Ureter (tissue), 1 donor: ENCODE measurements around the gene PRPS1L1. TPM values are rescaled to one million over a fixed set of nuclear protein-coding genes. Genes with fewer than 3 reads are reported as not detected.

Source experiments
- DNase-seq: peaks from one replicate; pipeline ENCODE4 v3.0.0-alpha.2; 2020; ENCODE audit warnings: low spot score
- total RNA-seq: library from RNA; stranded (reverse); gene quantifications from one replicate; pipeline ENCODE4 v1.2.4, GENCODE V29; 2023
- donor health status: DM: yes; HTN: yes; CAD: no.

PRPS1L1 gene
- total RNA-seq, 1 donor from 2014 or later = not detected

DNA sequence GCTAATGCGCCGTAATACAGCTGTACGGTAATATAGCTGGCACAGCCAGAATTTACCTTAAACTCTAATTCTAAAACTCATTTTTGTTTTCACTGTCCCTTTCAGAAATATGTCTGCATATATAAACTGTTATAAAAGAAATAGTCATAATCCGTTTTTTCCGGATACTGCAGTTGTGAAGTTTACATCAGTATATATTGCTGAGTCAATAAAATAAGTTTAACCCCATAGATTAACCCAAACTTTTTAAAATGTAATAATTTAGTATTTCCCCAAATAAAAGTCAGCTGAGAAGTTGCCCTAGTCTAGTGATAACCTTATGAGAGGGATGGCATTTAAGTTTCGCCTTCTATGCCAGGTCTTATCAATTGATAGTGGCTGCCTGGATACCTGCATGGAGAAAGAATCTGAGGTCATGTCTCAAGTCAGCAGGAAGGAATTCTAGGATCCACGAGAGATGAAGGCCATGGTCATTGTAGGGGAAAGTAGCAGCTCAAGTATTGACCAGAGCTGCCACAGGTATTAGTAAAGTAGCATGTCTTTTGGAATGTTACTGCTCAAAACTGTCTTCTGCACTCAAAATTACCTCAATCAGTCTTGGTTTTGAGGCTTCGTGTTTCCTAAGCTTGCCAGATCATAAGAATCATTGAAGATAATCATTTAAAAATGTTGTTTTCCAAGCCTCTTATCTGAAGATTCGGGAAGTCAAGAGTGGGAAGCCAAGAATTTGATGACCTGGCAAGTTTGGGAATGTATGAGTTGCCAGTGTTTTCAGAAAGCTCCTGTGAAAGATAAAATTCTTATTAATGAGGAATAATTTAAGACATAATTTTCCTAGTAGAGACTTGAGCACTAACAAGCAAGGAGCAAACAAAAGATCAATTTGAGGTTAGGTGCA, 10.8 kb downstream of the PRPS1L1 start:
- no peak for DNase-seq

DNA sequence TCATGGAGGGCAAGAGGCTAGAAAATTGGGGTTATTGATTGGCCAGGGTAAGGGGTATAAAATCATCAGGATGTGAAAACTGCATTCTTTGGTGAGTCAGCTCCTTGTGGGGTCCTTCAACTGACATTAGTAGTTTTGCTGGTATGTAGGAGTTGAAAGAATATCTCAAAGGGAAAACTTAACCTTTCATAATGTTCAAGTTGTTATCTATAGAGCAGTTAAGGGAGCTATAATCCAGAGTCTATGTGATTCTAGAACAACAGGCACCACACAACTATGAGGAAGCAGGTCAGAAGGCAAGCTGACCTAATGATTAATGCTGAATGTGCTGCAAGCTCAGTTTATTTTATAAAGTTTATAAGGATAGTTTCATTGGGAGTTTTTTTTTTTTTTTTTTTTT, 13.7 kb downstream of the PRPS1L1 start:
- DNase-seq = no peak

DNA sequence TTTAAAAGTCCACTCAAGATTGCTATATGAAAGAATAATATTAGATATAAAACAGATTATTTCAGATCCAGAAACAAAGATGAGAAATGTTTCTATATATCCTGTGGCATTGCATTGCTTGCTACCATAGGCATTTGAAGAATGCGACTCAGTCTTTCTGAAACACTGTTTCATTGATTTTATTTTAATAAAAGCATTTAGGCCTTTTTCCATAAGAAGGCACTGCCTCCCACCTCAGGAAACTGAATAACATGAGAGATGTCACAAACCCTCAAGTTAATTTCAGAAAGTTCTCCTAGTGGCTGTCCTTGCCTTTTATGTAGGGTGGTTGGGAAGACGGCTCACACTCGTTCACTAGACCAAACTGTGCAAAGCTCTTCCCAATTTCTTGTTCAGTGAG, 23.3 kb downstream of the PRPS1L1 start:
- DNase-seq = no peak

DNA sequence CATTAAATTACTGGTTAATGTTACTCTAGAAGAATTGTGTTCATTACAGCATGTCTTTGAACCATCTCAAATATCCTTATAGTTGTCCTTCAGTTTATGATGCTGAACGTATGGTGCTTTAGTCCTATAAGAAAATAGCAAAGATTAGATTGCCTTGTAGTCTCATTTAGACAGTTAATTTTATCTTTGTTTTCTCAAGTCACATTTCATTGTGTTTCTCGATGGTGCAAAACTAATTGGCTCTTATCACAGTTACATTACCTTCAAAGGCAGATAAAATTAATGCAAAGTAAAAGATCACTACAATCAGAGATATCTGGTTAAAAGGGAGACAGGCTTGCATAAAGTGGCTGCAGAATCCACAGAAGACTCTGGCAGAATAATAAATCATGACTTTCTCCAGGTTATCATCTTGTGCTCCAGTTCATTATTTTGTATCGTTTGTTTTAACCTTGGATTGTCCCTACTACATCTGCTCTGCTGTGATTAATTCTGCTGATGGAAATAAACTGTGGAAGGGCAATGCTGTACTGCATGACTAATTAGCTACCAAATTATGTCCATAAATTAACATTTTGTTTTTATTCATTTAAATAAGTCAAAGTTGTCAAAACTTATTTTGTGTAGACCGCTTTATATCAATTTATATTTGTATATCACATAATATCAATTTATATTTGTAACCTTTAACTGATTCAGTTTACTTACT, 24.2 kb downstream of the PRPS1L1 start:
- no peak for DNase-seq

DNA sequence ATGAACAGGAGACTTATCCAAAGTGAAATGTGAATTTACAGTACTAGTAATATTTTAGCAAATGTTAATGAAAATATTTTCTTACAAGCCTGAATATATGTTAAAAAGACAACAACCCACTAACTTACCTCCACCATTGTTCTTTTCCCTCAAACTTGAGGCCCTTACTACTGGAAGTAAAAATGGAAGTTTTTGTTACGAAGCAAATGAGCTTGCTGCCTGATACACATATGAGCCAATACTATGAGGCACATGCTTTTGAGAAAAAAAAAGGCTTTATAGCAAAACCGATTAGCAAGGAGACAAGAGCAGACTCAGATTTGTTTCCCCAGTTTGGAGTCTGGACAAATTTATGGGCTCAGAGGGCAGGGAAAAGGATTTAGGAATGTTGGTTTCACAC, 29.0 kb downstream of the PRPS1L1 start:
- DNase-seq = no peak

DNA sequence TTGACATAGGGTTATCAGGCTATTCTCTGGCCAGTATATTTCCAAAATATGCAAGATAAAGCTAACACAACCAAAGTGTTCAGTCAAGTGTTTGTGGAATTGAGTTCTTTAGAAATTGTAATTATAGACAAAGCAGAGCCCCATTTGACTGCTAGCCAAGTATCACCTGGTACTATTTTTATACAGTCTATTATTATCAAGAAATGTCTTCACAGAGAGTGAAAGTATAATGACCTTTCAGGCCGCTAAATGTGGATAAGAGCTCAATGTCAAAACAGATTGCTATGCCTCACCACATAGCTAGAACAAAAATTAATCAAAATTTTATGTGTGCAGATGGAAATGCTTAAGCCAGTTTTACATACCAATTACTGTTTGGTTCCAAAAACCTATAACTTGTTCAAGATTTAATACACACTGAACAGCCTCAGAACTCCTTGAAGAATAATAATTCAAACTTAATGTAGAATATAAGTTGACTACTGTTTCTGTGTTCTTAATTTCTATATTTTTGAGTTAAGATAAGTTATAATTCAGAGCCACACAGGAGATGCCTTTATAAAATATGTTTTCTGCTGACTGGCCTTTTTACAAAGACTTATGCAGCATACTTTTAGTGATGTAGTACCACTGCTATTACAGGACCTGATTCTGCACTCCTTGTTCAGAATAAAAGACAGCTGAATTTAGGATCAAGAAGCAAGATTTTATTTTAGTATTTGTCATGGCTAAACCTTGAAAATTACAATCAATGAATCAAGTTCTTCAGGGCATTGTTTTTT, 31.0 kb downstream of the PRPS1L1 start:
- no peak for DNase-seq

DNA sequence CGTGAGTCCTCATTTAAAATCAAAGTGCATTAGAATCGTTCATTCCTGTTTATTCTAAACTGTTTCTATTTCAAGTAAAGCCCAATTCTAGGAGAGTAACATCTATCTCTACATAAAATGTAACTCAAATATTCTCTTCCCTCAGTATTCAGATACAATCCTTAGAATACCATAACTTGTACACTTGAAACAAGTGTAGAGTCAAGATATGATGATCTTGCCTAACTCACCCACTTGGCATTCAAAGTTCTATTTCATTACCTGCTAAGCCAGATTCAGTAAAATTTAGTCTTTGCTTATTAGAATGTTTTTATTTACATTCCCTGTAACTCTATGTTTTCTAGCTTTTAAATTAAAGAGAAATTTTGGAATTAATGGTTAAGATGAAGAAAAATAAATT, 31.6 kb downstream of the PRPS1L1 start:
- DNase-seq = no peak

DNA sequence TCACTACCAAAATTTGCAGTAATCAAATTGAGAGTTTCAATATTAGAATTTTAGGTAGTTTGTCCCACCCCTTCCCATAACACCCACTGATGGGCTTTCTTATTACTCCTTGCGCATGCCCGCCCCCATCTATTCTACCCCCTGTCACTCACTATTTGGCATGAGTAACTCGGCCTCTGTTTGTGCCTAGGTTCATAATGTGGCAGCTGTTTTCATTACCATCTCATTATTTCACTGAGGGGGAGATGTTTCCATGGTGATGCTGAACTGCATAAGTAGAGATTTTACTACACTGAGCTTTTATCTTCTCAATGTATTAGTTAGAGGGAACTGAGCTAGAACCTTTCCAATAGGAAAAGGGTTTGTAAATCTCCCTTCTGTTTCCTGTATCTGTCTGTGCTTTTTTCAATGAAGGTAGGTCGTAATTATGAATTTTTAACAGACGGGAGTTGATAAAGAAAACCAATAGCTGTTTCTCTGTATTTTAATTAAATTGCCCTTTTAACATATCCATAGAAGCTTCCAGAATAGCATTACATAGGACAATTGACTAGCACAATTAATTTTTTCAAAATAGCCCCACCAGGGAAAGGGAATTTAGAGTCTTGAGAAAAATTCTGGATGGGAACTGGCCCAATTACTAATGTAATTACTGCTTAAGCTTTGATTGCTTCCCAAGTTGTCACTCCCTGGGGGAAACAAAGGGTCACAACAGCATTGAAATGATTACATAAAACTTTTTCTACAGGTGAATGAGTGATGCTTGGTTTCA, 33.4 kb downstream of the PRPS1L1 start:
- no peak for DNase-seq

DNA sequence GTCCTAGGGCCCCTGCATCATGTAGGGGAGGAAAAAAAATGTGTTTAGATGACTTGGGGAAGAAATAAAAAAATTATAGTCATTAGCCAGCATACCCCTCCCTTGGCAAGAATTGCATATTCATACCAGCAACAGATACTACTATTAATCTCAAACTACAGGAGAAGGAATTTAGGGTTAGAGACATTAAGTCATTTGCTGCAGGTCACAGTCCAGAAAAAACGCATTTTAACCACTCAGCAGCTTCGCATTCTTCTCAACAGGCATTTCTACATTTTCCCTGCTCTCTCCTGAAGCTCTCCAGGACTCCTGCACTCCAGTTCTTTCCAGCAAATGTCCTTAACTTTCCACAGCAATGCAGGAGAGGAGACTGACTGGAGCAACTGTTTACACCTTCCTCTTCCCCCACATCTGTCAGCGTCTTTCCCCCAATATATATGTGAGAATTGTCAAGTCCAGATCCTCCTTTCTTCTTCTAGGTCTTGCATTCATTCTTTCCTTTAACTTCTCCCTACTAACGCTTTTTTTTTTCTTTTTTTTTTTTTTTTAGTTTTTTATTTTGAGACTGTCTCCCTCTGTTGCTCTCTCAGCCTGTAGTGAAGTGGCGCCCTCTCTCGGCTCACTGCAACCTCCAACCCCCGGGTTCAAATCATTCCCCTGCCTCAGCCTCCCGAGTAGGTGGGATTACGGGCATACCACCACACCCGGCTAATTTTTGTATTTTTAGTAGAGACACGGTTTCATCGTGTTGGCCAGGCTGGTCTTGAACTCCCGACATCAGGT, 35.6 kb downstream of the PRPS1L1 start:
- DNase-seq = no peak

DNA sequence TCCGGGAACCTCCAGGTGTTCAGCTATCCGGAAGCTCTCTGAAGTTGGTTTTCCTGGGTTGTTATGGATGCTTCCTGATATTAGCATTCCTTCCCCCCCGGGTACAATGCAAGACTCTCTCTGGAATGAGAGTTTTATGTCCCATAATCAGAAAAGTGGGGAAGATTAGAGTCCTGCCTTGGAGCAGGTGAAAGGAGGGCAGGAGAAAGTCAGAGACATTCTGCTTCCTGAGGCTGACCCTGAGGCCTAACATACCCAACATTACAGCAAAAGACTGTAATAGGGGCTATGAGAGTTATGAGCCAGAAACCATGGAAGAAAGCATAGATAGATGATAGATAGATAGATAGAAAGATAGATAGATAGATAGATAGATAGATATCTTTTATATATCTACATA, 36.9 kb downstream of the PRPS1L1 start:
- DNase-seq = no peak

DNA sequence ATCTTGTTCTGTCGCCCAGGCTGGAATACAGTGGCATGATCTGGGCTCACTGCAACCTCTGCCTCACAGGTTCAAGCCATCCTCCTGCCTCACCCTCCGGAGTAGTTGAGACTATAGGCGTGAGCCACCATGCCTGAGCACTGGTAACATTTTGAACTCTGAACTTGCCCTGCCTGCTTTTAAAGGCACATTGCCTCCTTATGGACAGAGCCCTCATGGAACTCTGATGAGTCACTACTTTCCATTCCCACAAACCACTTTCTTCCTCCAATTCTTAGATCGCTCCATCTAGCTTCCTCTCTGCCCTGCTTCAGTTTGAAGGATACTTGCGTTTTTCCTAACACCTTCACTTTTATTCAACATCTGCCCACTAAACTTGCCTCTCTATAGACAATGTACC, 38.1 kb downstream of the PRPS1L1 start:
- DNase-seq = no peak

DNA sequence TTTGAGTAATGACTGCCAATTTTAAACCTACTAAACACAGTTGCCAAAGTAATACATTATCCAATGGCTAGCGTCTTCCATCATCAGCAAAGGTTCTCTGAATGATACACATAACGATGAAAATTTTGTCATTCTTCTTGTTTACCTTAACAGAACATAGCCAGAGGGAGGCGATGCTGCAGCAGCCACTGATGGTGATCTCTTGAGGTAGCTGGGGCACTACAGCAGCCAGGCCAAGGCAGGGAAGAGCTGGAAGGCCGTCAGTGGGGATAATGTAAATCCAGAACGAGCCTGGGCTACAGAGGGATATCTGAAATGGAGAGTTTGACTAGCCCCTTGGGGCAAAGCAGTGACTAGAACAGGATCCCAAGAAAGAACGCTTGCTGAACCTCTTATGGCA, 38.8 kb downstream of the PRPS1L1 start:
- DNase-seq = no peak

DNA sequence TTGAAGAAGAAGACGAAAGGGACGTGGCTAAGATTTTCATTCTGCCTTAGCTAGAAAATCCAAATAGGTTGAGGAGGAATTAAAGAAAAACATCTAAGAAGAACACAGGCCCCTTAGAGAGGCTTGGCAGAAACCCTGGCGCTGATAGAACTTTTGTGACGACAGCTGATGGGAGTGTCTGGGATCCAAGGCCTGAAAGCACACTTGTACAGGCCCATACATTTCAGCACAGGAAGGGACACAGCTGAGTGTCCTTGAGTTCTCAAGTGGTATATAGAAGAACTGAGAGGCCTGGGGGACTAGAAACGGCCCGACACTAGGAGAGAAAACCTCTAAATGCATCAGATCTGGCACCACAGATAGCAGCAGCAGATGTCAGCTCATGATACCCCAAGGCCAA, 39.5 kb downstream of the PRPS1L1 start:
- DNase-seq = no peak

DNA sequence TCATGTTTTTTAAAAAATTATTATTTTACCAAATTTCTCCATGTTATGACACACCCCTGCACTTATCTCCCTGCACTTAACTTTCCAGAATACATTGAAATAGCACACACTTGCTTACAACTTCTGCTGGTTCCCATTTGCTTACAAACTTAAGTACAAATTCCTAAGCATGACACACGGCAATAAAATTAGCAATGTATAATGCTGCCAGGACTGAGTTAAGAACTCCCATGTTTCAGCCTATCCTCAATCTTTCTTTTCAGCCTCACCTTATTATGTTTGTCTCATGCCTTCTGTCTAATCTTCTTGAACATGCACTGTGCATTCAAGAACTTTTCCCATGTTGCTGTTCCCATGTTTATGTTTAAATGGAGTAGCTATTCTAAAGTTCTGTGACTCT, 40.8 kb downstream of the PRPS1L1 start:
- DNase-seq = no peak

DNA sequence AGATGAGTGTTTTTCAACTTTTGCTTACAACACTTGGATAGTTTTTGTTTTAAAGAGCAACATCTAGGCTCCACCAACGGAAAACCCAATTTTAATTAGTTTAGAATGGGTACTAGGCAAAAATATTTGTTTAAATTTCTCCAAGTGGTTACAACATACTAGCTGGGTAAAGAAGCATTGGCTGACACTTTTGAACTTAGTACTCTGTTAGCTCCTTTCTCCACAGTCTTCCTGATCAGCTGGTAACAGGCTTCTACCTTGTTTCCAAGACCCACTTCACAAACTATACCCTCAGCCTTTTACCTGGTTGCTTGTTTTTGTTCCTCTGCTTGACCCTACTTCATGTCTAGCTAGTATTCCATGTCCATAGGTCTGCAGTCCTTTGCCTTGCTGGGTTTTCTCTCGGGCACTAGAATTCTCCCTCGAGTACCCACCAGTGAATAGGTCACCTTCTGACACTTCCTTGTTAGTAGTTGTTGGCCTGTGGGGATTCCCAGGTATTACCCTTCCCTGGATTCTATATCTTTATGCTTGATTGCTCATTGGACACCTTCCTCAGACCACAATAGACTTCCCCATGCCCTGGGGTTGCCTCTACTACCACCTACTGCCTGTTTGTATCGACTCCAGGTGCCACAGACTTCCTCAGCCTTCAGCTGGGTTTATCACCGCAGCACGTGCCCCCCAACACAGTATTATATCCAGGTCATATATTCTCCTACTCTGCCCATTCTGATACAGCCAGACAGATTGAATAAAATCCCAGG, 42.0 kb downstream of the PRPS1L1 start:
- no peak for DNase-seq

DNA sequence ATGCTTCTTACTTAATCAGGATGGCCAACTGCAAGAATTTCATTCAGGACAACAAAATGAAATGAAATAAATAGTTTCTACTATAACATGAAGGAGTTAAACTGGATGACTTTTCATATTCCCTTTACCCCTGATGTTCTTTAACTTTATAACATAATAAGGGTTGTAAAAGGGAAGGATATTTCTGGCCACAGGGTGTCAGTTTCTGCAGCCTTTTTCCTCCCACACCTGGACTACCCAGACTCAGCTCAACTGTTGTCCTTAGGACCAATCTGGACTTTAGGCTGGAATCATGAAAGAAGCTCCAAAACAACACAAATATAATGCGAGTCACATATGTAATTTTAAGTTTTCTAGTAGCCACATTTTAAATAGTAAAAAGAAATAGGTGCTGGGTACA, 43.4 kb downstream of the PRPS1L1 start:
- no peak for DNase-seq

DNA sequence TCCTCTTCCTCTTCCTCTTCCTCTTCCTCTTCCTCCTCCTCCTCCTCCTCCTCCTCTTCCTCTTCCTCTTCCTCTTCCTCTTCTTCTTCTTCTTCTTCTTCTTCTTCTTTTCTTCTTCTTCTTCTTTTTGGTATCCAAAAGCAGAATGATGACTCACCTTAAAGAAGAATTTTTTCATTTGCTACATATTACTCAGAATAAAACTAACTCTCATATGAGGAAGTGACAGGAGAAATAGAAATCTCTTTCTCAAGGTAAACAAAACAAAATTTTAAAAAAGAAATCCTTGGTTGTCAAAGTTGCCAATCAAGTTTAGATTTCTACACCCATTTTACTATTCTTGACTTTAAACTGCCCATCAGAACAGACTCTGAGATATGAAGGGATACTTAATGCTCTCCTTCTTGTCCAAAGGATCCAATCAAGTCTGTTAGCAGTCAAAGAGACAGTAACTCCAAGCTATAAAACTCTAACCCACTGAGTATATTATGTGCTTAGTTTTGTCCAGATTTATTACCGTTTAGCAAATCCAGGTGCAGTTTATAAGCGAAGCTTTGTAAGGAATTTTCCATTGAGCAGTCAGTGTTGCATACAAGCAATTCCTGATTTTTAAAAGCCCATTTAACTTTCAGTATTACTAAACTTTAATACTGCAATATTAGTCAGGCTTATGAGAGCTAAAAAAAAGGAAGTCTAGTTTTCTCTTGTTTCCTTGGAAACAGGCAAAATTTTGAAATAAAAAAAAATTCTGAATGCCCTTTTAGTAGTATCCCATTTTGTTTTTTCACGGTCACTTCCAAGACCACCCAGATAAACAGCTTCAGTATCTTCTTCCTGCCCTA, 44.2 kb downstream of the PRPS1L1 start:
- DNase-seq = no peak

DNA sequence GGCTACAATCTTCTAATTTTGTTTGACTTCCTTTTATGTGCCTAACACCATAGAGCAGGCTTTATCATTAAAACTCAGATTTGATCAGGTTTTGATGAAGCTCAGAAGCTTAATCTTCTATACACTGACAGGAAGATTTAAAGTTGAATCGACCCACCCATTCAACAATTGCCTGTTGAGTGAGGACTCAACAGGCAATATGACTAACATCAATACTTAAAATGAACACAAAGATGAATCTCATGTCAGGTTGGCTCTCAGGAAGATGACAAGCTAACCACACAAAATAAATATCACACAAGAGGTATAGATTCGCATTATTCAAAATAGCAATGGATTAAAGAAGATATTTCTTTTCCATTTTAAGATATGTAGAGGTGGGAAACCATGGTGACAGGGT, 50.7 kb downstream of the PRPS1L1 start:
- DNase-seq = no peak
